Measurements from ENCODE around the gene OR13H1.

GRCh38 chrX:131572372-131573014 lies 28.6 kb downstream of the OR13H1 start:
- TF ChIP-seq ZNF24 (IDR thresholded peaks at IDR 0.05) (no peak), NFIC (IDR thresholded peaks at IDR 0.05) (no peak), FOS (IDR thresholded peaks at IDR 0.05; ENCODE audit: extremely low read depth, insufficient read length) (no peak)

Measured in K562 (cell line).